HG03442 (cell line): ENCODE data around the gene DIP2B.
"Not testable (repeated sequence)": the region's sequence is repeated elsewhere in the genome, so short reads cannot be mapped to it uniquely, and the experiment has no call there.

Experiments used
- ATAC-seq: cut with Tn5 transposase; IDR thresholded peaks from one replicate; pipeline ENCODE4 v1.9.1; 2021; ENCODE audit warnings: mild to moderate bottlenecking, moderate library complexity; ENCODE audit not compliant: unreplicated experiment

The DIP2B gene

GRCh38 chr12:50665170-50665569 is 160.4 kb downstream of the DIP2B start:
- no peak for ATAC-seq

GRCh38 chr12:50665609-50666008 is 160.8 kb downstream of the DIP2B start:
- no peak for ATAC-seq

- ATAC-seq: no peak
These were observed 161.2 kb downstream of the DIP2B start for GRCh38 chr12:50666023-50666422.

GRCh38 chr12:50672158-50672557 is 167.4 kb downstream of the DIP2B start:
- no peak for ATAC-seq

- ATAC-seq: no peak
These were observed 172.0 kb downstream of the DIP2B start for GRCh38 chr12:50676756-50677155.

GRCh38 chr12:50677858-50678257 is 173.1 kb downstream of the DIP2B start:
- no peak for ATAC-seq

GRCh38 chr12:50678650-50679365 is 174.0 kb downstream of the DIP2B start:
- no peak for ATAC-seq

- no peak for ATAC-seq
These were observed 174.8 kb downstream of the DIP2B start for GRCh38 chr12:50679612-50680011.

GRCh38 chr12:50681064-50681463 is 176.3 kb downstream of the DIP2B start:
- not testable (repeated sequence) for ATAC-seq

- no peak for ATAC-seq
These were observed 180.9 kb downstream of the DIP2B start for GRCh38 chr12:50685641-50686040.

- ATAC-seq: no peak
These were observed 181.6 kb downstream of the DIP2B start for GRCh38 chr12:50686406-50686805.

- no peak for ATAC-seq
These were observed 182.2 kb downstream of the DIP2B start for GRCh38 chr12:50686976-50687375.

- ATAC-seq: no peak
These were observed 184.7 kb downstream of the DIP2B start for GRCh38 chr12:50689437-50689836.

GRCh38 chr12:50690925-50691324 is 186.1 kb downstream of the DIP2B start:
- no peak for ATAC-seq

GRCh38 chr12:50695961-50696360 is 191.2 kb downstream of the DIP2B start:
- no peak for ATAC-seq

- no peak for ATAC-seq
These were observed 192.1 kb downstream of the DIP2B start for GRCh38 chr12:50696931-50697330.

- no peak for ATAC-seq
These were observed 194.4 kb downstream of the DIP2B start for GRCh38 chr12:50699154-50699553.

GRCh38 chr12:50699940-50700339 is 195.2 kb downstream of the DIP2B start:
- no peak for ATAC-seq

- ATAC-seq: no peak
These were observed 201.8 kb downstream of the DIP2B start for GRCh38 chr12:50706606-50707005.

GRCh38 chr12:50707396-50707795 is 202.6 kb downstream of the DIP2B start:
- no peak for ATAC-seq

GRCh38 chr12:50708631-50709030 is 203.8 kb downstream of the DIP2B start:
- no peak for ATAC-seq

GRCh38 chr12:50711121-50711520 is 206.3 kb downstream of the DIP2B start:
- no peak for ATAC-seq

- ATAC-seq: no peak
These were observed 210.4 kb downstream of the DIP2B start for GRCh38 chr12:50715174-50715573.
